Erythroblast (primary cell): ENCODE measurements around the gene PHLDB1.
"Not testable (repeated sequence)": the region's sequence is repeated elsewhere in the genome, so short reads cannot be mapped to it uniquely, and the experiment has no call there.

Source experiments
- DNase-seq, 2 experiments: peaks; one replicate each; lab custom pipeline; 2025; lab: John Stamatoyannopoulos, UW
- GATA1 ChIP-seq: IDR thresholded peaks from 2 replicates; pipeline ENCODE4 v1.6.1; 2011; ENCODE audit warnings: low read depth, mild to moderate bottlenecking, control low read depth, low read length, moderate library complexity
- POLR2A ChIP-seq: IDR thresholded peaks from 2 replicates; pipeline ENCODE4 v1.6.1; 2011; ENCODE audit warnings: mild to moderate bottlenecking, low read length

Gene PHLDB1

DNA sequence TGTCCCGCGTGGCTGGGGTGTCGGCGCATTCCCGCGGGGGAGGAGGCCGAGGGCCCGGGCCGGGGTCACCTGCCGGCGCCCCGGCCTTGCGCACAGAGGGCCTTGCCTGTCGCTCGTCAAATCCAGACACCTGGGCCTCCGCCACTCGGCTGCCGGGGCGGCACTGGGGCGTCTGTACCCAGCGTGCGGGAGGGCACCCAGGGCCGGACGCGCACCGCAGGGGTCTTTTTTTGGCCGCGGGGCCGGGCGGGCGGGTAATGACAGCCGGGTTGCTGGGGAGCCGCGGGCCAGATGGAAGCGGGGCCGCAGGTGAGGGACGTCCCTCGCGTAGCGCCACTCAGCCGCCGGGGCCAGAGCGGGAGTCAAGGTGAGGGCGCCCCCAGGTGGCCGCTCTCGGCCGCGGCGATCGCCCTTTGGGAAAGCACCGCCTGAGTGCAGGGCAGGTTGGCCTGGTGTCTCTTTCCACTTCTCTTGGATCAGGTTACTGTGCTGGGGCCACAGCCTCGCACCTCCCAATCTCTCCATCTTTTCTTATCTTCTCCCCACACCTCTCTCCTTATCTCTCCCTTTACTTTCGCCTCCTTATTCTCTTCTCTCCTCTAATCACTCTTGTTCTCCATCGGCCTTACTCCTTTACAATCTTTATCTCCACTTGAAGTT, 3.5 kb downstream of the PHLDB1 start:
- DNase-seq: peak; percentile 63 to 80
- TF ChIP-seq GATA1: no peak

DNA sequence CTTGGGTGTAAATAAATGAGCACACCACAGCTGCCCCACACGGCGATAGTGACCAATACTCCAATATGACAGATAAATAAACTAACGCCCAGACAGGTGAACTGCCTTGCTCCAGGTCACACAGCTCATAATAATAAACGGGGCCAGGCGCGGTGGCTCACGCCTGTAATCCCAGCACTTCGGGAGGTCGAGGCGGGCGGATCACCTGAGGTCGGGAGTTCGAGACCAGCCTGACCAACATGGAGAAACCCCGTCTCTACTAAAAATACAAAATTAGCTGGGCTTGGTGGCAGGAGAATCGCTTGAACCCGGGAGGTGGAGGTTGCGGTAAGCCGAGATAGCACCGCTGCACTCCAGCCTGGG, 4.0 kb downstream of the PHLDB1 start:
- DNase-seq: not testable (repeated sequence)

DNA sequence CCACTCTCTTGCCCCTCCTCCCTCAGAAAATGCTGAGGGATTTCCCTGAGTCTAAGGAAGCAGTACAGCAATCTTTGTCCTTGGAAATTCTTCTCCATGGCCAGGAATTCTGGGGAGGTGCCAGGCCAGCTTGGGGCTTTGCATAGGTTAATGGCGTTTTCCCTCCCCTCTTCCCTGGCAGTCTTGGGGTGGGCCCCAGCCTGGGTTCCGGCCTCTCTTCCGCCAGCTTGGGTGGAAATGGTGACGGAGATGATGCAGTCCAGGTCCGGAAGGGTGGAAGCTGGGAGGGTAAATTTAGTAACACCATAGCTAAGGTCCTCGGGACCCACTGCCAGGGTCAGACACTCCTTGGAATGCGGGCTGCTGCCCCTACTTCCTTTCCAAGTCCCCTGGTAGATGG, 5.0 kb downstream of the PHLDB1 start:
- TF ChIP-seq GATA1: no peak
- DNase-seq: no peak

DNA sequence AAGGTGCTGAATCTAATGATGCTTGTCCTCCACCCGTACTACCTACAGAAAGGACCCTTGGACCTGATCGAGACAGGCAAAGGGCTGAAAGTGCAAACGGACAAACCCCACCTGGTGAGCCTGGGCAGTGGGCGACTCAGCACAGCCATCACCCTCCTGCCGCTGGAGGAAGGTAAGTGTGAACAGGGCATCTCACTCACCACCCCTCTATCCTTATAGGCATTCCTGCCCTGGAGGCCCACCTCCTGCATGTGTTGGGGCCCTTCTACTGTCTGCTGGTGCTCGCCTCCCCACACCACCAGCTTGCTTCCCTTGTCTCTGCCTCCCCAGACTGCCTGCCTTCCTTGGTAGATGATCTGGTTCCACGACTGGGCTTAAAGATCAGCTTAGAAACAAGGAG, 7.1 kb downstream of the PHLDB1 start:
- TF ChIP-seq POLR2A: no peak
- TF ChIP-seq GATA1: no peak
- no peak for DNase-seq

DNA sequence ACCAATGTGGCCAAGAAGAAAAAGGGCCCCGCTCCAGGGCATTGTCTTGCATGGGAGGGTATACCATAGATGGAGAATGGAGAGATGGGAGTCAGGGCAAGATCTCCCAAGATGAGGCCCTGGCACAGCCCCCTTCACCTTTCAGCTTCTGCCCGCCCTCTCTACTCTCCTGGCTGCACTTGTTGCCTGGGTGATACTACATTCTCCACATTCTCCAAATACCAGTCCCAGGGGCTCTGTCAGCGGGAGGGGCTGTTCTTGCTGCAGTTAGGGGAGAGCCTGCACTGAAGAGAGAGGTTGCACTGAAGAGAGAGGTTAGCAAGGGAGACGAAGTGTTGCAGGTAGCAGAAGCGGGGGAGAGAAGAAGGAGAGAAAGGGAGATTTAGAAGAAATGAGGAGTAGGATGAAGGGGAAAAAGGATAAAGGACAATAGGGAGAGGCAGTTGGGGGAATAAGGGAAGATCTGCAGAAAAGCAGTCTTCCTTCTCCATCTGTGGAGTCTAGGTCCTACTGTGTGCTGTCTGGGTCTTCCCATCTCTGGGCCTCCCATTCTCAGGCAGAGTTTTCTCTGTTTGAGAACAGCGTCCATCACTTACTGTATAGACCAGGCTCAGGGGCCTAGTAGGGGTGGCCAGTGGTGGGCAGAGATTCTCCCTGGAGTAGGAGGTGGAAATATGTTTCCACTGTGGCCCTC, 8.0 kb downstream of the PHLDB1 start:
- no peak for DNase-seq
- TF ChIP-seq POLR2A: no peak
- no peak for TF ChIP-seq GATA1

- no peak for DNase-seq
- TF ChIP-seq POLR2A (no peak), GATA1 (no peak)
Observed at GRCh38 chr11:118615976-118616371, 8.6 kb downstream of the PHLDB1 start.

DNA sequence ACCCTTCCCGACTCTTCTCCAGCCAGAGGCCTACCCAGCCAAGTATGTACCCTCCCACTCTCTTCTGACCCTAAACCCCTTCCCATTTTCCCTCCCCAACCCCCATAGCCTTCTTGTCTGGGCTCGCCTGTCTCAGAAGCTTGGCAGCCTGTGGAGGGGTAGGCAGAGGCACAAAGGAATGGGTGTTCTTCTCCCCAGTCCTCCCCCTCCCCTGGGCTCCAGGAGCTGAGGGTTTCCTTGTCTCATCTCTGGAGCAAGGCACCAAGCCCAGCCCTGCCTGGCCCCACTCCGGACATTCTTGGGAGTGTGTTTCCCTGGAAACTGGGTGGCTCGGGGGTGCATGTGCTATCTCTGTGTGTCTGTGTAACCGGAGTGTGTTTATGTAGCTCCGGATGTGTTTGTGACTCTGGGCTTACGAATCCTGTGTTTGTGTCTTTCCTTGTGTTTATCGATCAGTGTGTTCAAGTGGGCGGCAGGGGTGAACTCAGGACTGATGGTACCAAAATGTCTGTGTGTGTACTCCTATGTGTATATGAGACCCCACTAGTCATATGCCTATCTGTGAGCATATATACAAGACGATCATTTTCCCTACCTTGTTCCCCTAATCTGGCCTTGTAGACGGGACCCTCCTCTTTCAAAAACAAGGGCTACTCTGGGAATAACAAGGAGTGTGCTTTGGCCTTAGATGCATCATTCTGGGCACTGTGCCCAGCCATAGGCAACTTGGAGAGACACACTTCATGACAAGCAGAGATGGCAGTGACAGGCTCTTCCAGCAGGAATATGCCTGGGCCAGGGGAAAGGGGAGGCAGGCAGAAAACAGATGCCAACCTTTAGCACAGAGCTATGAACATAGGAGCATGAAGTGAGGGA, 10.9 kb downstream of the PHLDB1 start:
- no peak for DNase-seq
- TF ChIP-seq GATA1 (no peak), POLR2A (no peak)

DNA sequence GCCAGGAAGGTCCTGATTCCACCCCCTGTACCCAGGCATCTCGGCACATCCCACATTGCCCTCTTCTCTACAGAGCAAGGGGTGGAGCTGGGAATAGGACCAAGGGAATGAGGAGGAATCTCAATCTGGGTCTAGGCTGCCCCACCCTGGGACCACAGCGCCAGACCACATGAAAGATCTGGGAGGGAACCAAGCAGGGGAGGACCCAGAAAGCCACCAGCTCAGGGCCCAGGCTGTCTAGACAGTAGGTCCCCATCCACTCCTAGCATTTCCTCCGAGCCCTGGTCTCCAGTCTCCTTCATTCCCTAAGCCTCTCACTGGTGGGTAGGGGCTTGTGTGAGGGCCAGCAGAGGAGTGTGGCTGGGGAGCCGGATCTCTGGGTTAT, 11.6 kb downstream of the PHLDB1 start:
- TF ChIP-seq POLR2A: no peak
- no peak for TF ChIP-seq GATA1
- DNase-seq: no peak

DNA sequence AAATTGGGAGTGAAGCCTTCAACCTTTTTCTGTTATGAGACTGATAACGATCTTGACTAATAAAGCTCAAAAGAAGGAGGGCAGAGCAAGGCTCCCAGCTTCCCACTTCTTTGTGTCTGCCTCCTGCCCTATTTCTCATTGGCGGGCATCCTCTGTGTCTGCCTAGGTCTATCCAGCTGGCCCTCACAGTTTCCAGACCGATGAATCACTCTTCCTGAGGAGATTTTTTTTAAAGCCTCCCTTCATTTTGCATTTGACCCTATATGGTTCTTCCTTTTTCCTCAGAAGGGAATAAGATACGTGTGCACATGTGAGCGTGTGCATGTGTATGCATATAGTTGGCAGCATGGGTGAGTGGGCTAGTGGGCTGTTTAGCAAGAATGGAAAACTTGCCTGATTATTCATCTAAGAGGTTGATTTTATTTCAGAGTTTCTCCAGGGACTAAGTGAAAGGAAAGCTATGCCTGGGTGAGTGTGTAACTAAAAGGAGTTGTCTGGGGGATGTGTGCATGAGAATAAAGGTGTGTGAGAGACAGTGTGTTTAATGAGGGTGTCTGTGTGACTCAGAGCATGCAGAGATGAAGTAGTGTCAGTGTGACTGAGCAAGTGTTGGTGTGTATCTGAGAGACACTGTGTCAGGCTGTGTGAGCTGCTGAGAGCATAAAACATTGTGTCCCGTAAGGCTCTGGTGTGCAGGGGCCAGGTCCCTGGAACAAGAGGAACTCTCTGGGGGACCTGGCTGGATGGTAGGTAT, 12.2 kb downstream of the PHLDB1 start:
- no peak for DNase-seq

DNA sequence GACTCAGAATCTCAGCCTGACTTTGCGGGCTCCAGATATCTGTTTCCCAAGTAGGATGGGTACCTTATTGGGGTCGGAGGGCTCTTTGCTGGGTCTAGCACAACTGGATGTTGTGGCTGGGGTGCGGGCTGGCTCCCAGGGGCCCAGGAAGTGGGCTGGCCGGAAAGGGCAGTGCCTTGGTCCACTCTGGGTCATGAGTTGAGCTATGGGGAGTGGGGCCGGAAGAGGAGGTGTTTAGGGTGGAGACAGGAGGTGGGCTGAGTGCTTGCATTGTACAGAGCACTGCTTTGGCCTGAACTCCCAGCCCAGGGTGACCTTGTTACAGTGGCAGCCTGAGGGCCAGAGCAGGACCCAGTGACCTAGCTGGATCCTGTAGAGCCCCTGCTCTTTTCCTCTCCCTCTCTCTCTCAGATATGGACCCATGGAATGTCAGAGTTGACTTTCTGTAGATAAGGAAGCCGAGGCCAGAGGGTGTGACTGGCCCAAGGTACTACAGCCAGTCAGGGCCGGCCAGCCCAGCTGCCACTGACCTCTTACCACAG, 13.2 kb downstream of the PHLDB1 start:
- TF ChIP-seq GATA1: no peak
- no peak for TF ChIP-seq POLR2A
- DNase-seq: no peak

More for the DNA sequence above, 12.2 kb downstream of the PHLDB1 start:
- TF ChIP-seq GATA1 (no peak), POLR2A (no peak)

GRCh38 chr11:118621071-118621783, 13.8 kb downstream of the PHLDB1 start:
- TF ChIP-seq POLR2A: no peak
- no peak for TF ChIP-seq GATA1
- DNase-seq: peak; percentile 15 to 20

GRCh38 chr11:118621784-118622375, 14.5 kb downstream of the PHLDB1 start:
- TF ChIP-seq POLR2A (no peak), GATA1 (no peak)
- no peak for DNase-seq
